NCI-H526 (cell line): ENCODE results near the gene MAP2K1.

Experiments
- DNase-seq, 2 experiments: peaks; one replicate each; lab custom pipeline; 2025; lab: John Stamatoyannopoulos, UW

MAP2K1 gene

GRCh38 chr15:66504563-66505429, 118.1 kb downstream of the MAP2K1 start, which contains the start of the genes RPL4 and ZWILCH:
Gene RPL4, minus strand, starts transcription at chr15:66504855. Its CDS starts 65 bp downstream, at chr15:66504790.
Gene ZWILCH, plus strand, starts transcription at chr15:66505326. Its CDS starts 13 bp downstream, at chr15:66505339.
- peak; percentile 77 to 79 for DNase-seq

DNA sequence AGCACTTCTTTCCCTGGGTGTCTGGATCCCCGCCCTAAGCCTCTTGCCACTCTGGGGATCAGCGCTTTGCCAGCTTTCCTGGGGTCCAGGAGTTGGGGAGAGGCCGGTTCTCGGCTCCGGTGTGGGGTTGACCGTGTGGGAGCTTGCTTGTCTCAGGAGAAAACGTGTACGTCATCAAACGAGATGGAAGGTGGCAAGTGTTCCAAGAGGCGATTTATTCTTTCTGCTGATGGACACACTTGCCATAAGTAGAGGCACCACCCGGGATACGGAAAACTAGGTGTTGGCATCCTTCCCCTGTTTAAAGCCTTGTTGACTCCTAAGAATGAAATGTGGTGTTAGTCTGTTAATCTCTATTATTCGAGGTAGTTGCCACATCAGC, 118.7 kb downstream of the MAP2K1 start:
- DNase-seq: peak in 1 of 2 experiments; percentile 67

- no peak for DNase-seq
These were observed 119.1 kb downstream of the MAP2K1 start for GRCh38 chr15:66505818-66506217.

- DNase-seq: no peak
These were observed 121.7 kb downstream of the MAP2K1 start for GRCh38 chr15:66508293-66508883.

GRCh38 chr15:66514586-66514985, 127.9 kb downstream of the MAP2K1 start:
- DNase-seq: no peak

- DNase-seq: no peak
These were observed 129.2 kb downstream of the MAP2K1 start for GRCh38 chr15:66515901-66516322.

GRCh38 chr15:66523926-66524325, 137.2 kb downstream of the MAP2K1 start:
- DNase-seq: no peak

- DNase-seq: no peak
These were observed 138.1 kb downstream of the MAP2K1 start for GRCh38 chr15:66524838-66525237.

DNA sequence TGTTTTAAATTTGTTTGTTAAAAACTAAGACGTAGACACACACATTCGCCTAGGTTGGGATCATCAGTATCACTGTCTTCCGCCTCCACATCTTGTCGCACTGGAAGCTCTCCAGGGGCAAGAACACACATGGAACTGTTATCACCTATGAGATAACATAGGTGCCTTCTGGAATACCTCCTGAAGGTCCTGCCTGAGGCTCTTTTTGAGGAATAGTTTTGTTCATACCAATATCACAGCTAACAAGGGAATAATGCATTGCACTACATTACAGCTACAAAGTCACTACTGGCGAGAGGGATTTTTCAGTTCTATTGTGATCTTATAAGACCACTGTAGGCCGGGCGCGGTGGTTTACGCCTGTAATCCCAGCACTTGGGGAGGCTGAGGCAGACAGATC, 148.3 kb downstream of the MAP2K1 start:
- no peak for DNase-seq
